HL-60 (cell line): Measurements from ENCODE around the gene FILIP1L.

Experiments used
- DNase-seq, 2 experiments: peaks; one replicate each; pipeline ENCODE4 v3.0.0-alpha.2; 2010 to 2020; ENCODE audit warnings: low read depth in 1 of 2, low spot score in 1 of 2
- H3K27ac ChIP-seq: fragments of 250-450 bp; sonication (Bioruptor Pico); replicated peaks from 2 replicates; pipeline ENCODE4 v1.5.1; 2020; ENCODE audit warnings: mild to moderate bottlenecking, moderate library complexity
- H3K27me3 ChIP-seq: fragments of 250-450 bp; sonication (Bioruptor Pico); 2 replicates; pipeline ENCODE4 v1.5.1; 2021; ENCODE audit warnings: mild to moderate bottlenecking, moderate library complexity; ENCODE audit not compliant: insufficient read depth, poor library complexity, severe bottlenecking
- H3K4me3 ChIP-seq: replicated peaks from 2 replicates; pipeline ENCODE4 v1.5.1; 2011; ENCODE audit warnings: mild to moderate bottlenecking, control low read depth, low read length; ENCODE audit not compliant: insufficient read depth
- CTCF ChIP-seq: IDR thresholded peaks from one replicate; pipeline ENCODE4 v1.5.1; 2011; ENCODE audit warnings: low read length, control low read depth, inconsistent platforms; ENCODE audit not compliant: insufficient read depth
- GABPA ChIP-seq: IDR thresholded peaks from 2 replicates; pipeline ENCODE4 v1.6.1; 2012; ENCODE audit warnings: low read depth
- POLR2AphosphoS5 ChIP-seq: IDR thresholded peaks from 2 replicates; pipeline ENCODE4 v1.6.1; 2012; ENCODE audit warnings: low read depth
- REST ChIP-seq: IDR thresholded peaks from 2 replicates; pipeline ENCODE4 v1.6.1; 2012; ENCODE audit warnings: low read depth; ENCODE audit not compliant: insufficient replicate concordance
- SPI1 ChIP-seq: IDR thresholded peaks from 2 replicates; pipeline ENCODE4 v1.6.1; 2012; ENCODE audit warnings: low read depth, mild to moderate bottlenecking, borderline replicate concordance

Gene FILIP1L

GRCh38 chr3:100149130-100149529 lies 34.8 kb upstream of the FILIP1L start:
- H3K4me3 ChIP-seq, result no peak overlapping the region
- TF ChIP-seq REST (no peak), SPI1 (no peak), GABPA (no peak), CTCF (no peak), POLR2AphosphoS5 (no peak)
- no peak for DNase-seq
- H3K27ac ChIP-seq, result no peak overlapping the region
- no peaks in the 10 kb centered on the region for H3K27me3 ChIP-seq

GRCh38 chr3:100144255-100144866 lies 30.1 kb upstream of the FILIP1L start:
- DNase-seq, result peak in 1 of 2 experiments; percentile 33
- Histone ChIP-seq H3K27ac (no peak overlapping the region), H3K27me3 (no peaks in the 10 kb centered on the region), H3K4me3 (no peak overlapping the region)
- TF ChIP-seq REST (no peak), SPI1 (peak; percentile 60), POLR2AphosphoS5 (no peak), GABPA (no peak)

GRCh38 chr3:100141586-100141985 lies 27.3 kb upstream of the FILIP1L start:
- no peak for DNase-seq
- H3K27me3 ChIP-seq, result no peaks in the 10 kb centered on the region
- no peak overlapping the region for H3K4me3 ChIP-seq
- no peak overlapping the region for H3K27ac ChIP-seq
- no peak for TF ChIP-seq GABPA
- no peak for TF ChIP-seq SPI1
- TF ChIP-seq REST, result no peak
- TF ChIP-seq POLR2AphosphoS5, result no peak
- no peak for TF ChIP-seq CTCF
